Measurements from ENCODE around the gene SP6. TPM values are rescaled to one million over a fixed set of nuclear protein-coding genes. Genes with fewer than 3 reads are reported as not detected.

SP6 gene
- total and polyA plus RNA-seq, 2 of the 8 experiments (the other 6 are each of a cell fraction or from before 2014, with no cell fraction given): 1.2 to 1.5 TPM

DNA sequence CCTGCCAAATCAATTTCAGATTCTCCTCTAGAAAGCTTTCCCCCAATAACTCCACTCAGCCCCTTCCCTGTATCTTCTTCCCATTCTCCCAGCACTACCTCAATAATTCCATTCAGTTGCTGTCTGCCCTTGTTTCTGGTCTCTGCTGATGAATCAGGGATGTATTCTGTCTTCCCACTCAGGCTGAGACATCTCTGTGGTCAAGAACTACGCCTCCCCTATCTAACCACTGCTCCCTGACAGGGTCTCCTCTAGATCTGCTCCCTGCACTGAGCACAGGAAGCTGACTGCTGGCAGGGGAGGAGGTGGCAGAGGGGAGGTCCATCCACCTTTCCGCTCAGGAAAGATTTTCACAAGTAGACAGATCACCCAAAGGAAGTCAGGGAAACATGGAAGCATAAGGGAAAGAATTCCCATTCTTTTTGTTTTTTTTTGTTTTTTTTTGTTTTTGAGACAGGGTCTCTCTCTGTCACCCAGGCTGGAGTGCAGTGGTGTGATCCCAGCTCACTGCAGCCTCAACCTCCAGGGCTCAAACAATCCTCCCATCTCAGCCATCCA, 28.1 kb upstream of the SP6 start (continued):
- TF ChIP-seq, protein P1, sequence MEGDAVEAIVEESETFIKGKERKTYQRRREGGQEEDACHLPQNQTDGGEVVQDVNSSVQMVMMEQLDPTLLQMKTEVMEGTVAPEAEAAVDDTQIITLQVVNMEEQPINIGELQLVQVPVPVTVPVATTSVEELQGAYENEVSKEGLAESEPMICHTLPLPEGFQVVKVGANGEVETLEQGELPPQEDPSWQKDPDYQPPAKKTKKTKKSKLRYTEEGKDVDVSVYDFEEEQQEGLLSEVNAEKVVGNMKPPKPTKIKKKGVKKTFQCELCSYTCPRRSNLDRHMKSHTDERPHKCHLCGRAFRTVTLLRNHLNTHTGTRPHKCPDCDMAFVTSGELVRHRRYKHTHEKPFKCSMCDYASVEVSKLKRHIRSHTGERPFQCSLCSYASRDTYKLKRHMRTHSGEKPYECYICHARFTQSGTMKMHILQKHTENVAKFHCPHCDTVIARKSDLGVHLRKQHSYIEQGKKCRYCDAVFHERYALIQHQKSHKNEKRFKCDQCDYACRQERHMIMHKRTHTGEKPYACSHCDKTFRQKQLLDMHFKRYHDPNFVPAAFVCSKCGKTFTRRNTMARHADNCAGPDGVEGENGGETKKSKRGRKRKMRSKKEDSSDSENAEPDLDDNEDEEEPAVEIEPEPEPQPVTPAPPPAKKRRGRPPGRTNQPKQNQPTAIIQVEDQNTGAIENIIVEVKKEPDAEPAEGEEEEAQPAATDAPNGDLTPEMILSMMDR (IDR thresholded peaks at IDR 0.05; ENCODE audit: control extremely low read depth in 1 of 3, insufficient read depth in 1 of 3, low read depth in 1 of 3, low read length in 3 of 3): no peak
- no peak for TF ChIP-seq BCL11A (IDR thresholded peaks at IDR 0.05; ENCODE audit: low read depth in 2 of 2, low read length in 2 of 2)
- no peak for TF ChIP-seq SAP30 (IDR thresholded peaks at IDR 0.05; ENCODE audit: insufficient read depth, insufficient replicate concordance, low read length)
- no peak for TF ChIP-seq CREB1 (IDR thresholded peaks at IDR 0.05)
- no peak for TF ChIP-seq SIRT6 (IDR thresholded peaks at IDR 0.05; ENCODE audit: low read length)
- no peak for TF ChIP-seq KDM5A (IDR thresholded peaks at IDR 0.05; ENCODE audit: low read length)
- TF ChIP-seq, protein P2, sequence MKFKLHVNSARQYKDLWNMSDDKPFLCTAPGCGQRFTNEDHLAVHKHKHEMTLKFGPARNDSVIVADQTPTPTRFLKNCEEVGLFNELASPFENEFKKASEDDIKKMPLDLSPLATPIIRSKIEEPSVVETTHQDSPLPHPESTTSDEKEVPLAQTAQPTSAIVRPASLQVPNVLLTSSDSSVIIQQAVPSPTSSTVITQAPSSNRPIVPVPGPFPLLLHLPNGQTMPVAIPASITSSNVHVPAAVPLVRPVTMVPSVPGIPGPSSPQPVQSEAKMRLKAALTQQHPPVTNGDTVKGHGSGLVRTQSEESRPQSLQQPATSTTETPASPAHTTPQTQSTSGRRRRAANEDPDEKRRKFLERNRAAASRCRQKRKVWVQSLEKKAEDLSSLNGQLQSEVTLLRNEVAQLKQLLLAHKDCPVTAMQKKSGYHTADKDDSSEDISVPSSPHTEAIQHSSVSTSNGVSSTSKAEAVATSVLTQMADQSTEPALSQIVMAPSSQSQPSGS (IDR thresholded peaks at IDR 0.05; ENCODE audit: low read length): no peak

All from H1 (cell line).